ENCODE measurements around the gene DDO.
"Not testable (repeated sequence)": the region's sequence is repeated elsewhere in the genome, so short reads cannot be mapped to it uniquely, and the experiment has no call there.

Gene DDO, protein sequence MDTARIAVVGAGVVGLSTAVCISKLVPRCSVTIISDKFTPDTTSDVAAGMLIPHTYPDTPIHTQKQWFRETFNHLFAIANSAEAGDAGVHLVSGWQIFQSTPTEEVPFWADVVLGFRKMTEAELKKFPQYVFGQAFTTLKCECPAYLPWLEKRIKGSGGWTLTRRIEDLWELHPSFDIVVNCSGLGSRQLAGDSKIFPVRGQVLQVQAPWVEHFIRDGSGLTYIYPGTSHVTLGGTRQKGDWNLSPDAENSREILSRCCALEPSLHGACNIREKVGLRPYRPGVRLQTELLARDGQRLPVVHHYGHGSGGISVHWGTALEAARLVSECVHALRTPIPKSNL

DNA sequence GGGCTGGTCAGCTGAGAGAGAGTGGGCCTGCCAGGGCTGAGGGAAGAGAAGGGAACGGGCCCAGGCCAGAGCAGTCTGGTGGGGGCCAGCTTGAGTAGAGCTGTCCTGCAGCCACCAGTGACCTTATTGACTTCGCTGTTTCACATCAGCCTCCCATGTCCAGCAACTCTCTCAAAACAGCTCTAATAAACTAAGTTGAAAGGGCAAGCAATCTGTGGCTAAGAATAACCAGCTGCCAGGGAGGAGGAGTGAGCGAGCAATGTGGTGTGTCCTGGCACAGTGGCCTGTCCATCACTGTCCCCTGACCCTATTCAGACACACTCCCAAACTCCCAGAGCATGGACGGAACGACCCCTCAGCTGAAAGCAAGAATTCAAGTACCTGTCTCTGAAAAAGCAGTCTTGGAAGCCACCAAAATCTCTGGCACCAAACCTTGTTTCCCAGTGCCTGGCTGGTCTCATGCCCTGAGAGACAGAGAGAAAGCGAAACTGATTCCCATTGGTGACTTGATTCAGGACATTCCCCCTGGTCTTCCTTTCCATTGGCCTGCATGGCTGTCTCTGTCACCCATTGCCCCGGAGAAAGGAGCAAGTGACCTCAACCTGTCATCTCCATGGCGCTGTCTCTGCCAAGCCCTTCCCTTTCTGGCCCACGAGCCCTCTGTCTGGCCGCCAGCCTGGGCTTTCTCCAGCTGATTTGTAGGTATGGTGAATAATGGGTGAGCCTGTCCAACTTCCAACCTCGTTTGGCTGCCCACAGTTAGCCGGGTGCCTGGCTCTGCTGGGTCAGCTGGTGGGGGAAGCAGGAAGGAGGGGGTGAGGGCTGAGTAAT, at the start of gene DDO:
TSS of gene DDO (minus strand) at position 490 of the 831 bp plus-strand sequence. CDS start 2,113 bp downstream, outside the sequence.
- H3K4me3 ChIP-seq (ENCODE audit: low read depth, low read length) = no peak within 1 kb of the TSS

GRCh38 chr6:110462884-110463481, 47.6 kb upstream of the DDO start:
- DNase-seq (ENCODE audit: low read depth) = no peak
- no peak overlapping the region for H3K4me3 ChIP-seq (ENCODE audit: low read depth, low read length)

More for the DNA sequence above, at the start of gene DDO:
- no peak for DNase-seq (ENCODE audit: low read depth)

- no peak for DNase-seq (ENCODE audit: low read depth)
These were observed 46.0 kb upstream of the DDO start for GRCh38 chr6:110461376-110461775.

DNA sequence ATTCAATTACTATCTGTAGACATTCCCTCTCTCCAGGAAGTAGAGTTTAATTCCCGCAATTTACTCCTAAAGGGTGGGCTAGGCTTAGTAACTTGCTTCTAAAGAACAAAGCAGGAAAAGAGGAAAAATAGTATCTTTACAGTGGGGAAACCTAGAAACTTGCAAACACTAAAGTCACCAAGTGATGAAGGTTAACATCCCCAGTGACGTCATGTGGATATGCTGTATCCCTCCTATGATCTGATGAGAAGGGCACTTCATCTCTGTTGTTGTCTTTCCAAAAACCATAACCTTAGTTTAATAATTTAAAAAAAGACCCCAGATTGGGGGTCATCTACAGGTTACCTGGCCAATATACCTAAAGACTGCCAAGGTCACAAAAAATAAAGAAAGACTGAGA, 43.8 kb upstream of the DDO start:
- DNase-seq (ENCODE audit: low read depth) = no peak
- H3K4me3 ChIP-seq (ENCODE audit: low read depth, low read length) = no peak overlapping the region

More at GRCh38 chr6:110461376-110461775, 46.0 kb upstream of the DDO start:
- H3K4me3 ChIP-seq (ENCODE audit: low read depth, low read length) = no peak overlapping the region

DNA sequence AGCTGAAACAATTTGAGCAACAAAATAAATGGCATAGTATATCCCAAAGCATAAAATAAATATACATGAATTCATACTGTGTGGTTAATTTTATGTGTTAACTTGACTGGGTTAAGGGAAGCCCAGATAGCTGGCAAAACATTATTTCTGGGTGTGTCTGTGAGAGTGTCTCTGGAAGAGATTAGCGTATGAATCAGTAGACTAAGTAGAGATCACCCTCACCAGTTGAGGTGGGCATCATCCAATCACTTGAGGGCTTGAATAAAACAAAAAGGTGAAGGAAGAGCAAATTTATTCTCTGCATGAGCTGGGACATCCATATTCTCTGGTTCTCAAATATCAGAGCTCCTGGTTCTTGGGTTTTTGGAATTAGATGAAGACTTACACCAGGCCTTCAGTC, 43.1 kb upstream of the DDO start:
- H3K4me3 ChIP-seq (ENCODE audit: low read depth, low read length) = no peak overlapping the region
- no peak for DNase-seq (ENCODE audit: low read depth)

DNA sequence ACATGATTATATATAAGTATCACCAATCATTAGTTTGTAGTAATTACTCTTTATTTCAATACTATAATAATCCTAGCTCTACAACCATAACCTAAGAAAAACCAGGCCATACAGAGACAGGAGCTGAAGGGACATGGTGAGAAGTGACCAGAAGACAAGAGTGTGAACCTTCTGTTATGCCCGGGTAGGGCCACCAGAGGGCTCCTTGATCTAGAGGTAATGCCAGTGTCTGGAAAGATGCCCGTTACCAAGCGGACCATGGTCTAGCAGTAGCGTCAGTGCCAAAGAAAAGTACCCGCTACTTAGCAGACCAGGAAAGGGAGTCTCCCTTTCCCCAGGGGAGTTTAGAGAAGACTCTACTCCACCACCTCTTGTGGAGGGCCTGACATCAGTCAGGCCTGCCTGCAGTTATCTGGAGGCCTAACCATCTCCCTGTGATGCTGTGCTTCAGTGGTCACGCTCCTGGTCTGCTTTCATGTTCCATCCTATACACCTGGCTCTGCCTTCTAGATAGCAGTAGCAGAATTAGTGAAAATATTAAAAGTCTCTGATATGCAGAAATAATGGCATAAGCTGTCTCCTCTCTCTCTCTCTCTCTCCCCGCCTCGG, 42.3 kb upstream of the DDO start:
- not testable (repeated sequence) for H3K4me3 ChIP-seq (ENCODE audit: low read depth, low read length); DNase-seq (ENCODE audit: low read depth)

GRCh38 chr6:110456694-110457093, 41.3 kb upstream of the DDO start:
- no peak overlapping the region for H3K4me3 ChIP-seq (ENCODE audit: low read depth, low read length)

GRCh38 chr6:110449541-110449895, 34.1 kb upstream of the DDO start:
- H3K4me3 ChIP-seq (ENCODE audit: low read depth, low read length) = no peak overlapping the region

More at GRCh38 chr6:110456694-110457093, 41.3 kb upstream of the DDO start:
- DNase-seq (ENCODE audit: low read depth) = no peak

GRCh38 chr6:110448846-110449540, 33.6 kb upstream of the DDO start:
- DNase-seq (ENCODE audit: low read depth) = no peak
- no peak overlapping the region for H3K4me3 ChIP-seq (ENCODE audit: low read depth, low read length)

More at GRCh38 chr6:110449541-110449895, 34.1 kb upstream of the DDO start:
- DNase-seq (ENCODE audit: low read depth) = no peak

DNA sequence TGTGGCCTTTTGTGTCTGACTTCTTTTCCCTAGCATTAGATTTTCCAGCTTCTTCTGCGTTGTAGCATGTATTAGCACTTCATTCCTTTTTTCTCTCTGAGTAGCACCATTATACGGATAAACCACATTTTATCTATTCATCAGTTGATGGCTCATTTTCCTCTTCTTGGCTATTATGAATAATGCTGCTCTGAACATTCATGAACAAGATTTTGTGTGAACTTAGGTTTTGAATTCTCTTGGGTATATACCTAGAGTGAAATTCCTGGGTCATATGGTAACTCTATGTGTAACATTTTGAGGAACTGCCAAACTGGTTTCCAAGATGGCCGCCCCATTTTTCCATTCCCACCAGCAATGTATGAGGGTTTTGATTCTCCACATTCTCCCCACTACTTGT, 32.4 kb upstream of the DDO start:
- H3K4me3 ChIP-seq (ENCODE audit: low read depth, low read length) = no peak overlapping the region
- DNase-seq (ENCODE audit: low read depth) = no peak

GRCh38 chr6:110446405-110446804, 31.0 kb upstream of the DDO start:
- H3K4me3 ChIP-seq (ENCODE audit: low read depth, low read length) = no peak overlapping the region
- no peak for DNase-seq (ENCODE audit: low read depth)

DNA sequence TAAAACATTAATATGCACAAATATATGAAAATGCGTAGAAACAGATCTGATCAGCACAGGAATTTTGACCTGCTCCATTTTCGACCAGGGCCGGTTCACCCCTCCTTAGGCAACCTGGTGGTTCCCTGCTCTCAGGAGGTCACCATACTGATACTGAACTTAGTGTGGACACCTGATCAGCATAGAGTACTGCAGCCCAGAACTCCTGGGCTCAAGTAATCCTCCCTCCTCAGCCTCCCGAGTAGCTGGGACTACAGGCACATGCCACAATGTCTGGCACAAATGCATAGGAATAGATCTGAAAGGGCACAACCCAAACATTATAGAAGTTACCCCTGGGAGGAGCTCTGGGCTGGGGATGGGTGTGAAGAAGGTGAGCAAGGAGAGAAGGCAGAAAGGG, 24.7 kb upstream of the DDO start:
- DNase-seq (ENCODE audit: low read depth) = no peak
- no peak overlapping the region for H3K4me3 ChIP-seq (ENCODE audit: low read depth, low read length)

DNA sequence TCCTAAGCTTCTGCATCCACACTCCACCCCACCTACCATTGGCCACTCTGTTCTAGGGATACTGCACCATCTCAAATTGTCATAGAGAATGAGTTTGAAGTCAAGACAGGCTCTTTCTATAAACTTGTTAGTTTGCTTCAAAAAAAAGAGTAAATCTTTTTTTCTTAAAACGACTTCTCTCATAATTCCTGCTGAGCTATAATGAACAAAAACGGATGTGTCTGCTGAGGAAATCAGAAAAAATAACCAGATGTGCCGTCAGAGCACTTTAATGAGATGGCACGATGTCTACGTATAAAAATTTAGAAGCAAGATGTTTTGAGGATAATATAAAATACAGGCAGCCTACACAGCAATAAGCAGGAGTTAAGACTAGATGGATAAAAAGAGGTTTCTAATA, 24.0 kb upstream of the DDO start:
- H3K4me3 ChIP-seq (ENCODE audit: low read depth, low read length) = no peak overlapping the region
- no peak for DNase-seq (ENCODE audit: low read depth)

GRCh38 chr6:110434961-110435602, 19.7 kb upstream of the DDO start:
- no peak for DNase-seq (ENCODE audit: low read depth)
- H3K4me3 ChIP-seq (ENCODE audit: low read depth, low read length) = no peak overlapping the region

GRCh38 chr6:110432285-110432900, 17.0 kb upstream of the DDO start:
- DNase-seq (ENCODE audit: low read depth) = no peak

DNA sequence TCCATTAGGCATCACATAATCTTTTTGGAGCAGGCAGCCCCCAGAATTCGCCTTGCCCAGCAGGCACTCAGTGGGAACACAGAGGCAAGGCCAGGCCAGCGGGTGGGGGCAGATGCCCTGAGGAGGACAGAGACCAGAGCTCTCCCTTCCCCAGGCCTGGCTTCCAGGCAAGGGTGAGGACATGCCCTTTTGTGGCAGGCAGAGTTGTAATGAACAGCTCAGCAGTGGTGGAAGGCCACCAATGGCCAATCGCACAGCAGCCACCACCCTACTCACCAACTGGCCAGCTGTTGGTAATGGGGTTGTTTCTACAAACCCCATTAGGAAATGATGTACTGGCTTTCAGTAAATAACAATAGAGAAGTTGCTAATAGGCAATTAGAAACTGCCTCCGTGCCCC, 15.4 kb upstream of the DDO start:
- no peak for DNase-seq (ENCODE audit: low read depth)
- no peak overlapping the region for H3K4me3 ChIP-seq (ENCODE audit: low read depth, low read length)

More at GRCh38 chr6:110432285-110432900, 17.0 kb upstream of the DDO start:
- H3K4me3 ChIP-seq (ENCODE audit: low read depth, low read length) = no peak overlapping the region

GRCh38 chr6:110430236-110430635, 14.9 kb upstream of the DDO start:
- no peak overlapping the region for H3K4me3 ChIP-seq (ENCODE audit: low read depth, low read length)
- DNase-seq (ENCODE audit: low read depth) = no peak

DNA sequence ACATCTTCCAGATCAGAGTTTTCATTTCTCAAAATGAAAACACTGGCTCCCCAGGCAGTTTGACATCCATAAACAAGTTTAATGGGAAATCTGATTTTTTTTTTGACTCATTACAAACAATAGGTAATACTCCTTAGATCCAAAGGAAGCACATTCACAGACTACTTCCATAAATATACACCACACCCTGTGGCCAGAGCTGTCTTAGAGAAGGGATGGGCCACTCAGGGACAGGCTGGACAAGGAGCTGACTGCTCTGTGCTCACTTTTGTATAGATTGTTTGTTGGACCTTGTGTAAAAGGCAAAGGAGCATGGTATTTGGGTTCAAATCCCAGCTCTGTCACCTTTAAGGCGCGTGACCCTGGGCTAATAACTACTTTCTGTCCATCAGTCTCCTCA, 12.8 kb upstream of the DDO start:
- no peak overlapping the region for H3K4me3 ChIP-seq (ENCODE audit: low read depth, low read length)
- DNase-seq (ENCODE audit: low read depth) = no peak

All from skeletal muscle cell (primary cell).